Measurements from ENCODE around the gene THAP2. TPM values are rescaled to one million over a fixed set of nuclear protein-coding genes. Genes with fewer than 3 reads are reported as not detected.

THAP2 gene
- total RNA-seq, 4 donors from 2014 or later = 2.4 to 11.6 (median 3.0) TPM

DNA sequence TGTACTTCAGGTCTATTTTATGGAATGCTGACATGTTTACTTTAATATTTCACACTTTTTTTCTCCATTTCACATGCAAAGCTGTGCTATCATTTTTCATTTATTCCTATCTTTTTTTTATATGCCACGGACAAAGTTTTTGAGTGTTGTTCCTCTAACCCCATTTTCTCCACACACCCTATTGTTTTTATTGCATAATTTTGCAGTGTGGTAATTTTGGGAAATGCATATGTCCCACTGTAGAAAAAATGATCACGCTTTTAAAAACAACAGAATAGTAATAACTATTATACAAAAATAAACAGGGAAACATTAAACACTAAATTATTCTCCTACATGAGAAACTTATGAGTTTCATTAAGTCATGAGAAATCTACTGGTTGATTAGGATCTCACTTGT, 14.7 kb upstream of the THAP2 start:
- DNase-seq = no peak
- peaks cover 0 to 23% of the 10 kb centered on the region in 2 donors for H3K36me3 ChIP-seq
- intact Hi-C loops (cut with DNase I) = no loop called here

DNA sequence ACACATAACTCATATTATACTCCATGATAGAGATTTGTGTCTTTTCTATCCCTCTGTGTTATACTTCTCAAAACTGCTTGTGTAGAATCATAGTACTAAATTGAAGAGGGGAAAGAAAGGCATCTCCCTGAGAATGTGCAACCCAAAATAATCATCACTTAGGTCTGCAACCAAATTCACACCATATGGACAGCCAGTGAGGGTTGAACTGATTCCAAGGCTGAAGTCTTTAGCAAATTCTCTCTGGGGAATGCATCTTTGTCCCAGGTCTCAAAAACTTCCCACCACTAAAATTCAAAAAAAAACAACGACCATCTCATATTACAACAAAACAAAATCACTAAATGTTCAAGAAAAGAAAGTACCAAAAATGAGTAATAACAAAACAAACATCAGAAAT, 11.4 kb upstream of the THAP2 start:
- TF ChIP-seq POLR2A (IDR thresholded peaks at IDR 0.05) (no peak), CTCF (IDR thresholded peaks at IDR 0.05) (no peak)
- no peaks in the 10 kb centered on the region for H3K9me3 ChIP-seq
- DNase-seq = no peak
- H3K36me3 ChIP-seq = peaks cover 0 to 16% of the 10 kb centered on the region in 2 donors
- peaks cover 5% of the 10 kb centered on the region in 2 donors for H3K4me1 ChIP-seq
- 88 to 93% methylated on average over 1 of the region's 1 CpG for WGBS, 2 donors
- H3K4me3 ChIP-seq (replicated peaks in 1 of 3) = no peak overlapping the region
- no peaks in the 10 kb centered on the region for H3K27me3 ChIP-seq
- intact Hi-C loops (cut with DNase I) = no loop called here
- H3K27ac ChIP-seq = no peak overlapping the region

More for the DNA sequence above, 14.7 kb upstream of the THAP2 start:
- Histone ChIP-seq H3K9me3 (no peaks in the 10 kb centered on the region), H3K27me3 (no peaks in the 10 kb centered on the region), H3K27ac (no peak overlapping the region), H3K4me1 (no peaks in the 10 kb centered on the region), H3K4me3 (replicated peaks in 1 of 3) (no peak overlapping the region)
- TF ChIP-seq CTCF (IDR thresholded peaks at IDR 0.05) (no peak), POLR2A (IDR thresholded peaks at IDR 0.05) (no peak)
- WGBS, 2 donors = 94 to 95% methylated on average over 2 of the region's 2 CpGs

DNA sequence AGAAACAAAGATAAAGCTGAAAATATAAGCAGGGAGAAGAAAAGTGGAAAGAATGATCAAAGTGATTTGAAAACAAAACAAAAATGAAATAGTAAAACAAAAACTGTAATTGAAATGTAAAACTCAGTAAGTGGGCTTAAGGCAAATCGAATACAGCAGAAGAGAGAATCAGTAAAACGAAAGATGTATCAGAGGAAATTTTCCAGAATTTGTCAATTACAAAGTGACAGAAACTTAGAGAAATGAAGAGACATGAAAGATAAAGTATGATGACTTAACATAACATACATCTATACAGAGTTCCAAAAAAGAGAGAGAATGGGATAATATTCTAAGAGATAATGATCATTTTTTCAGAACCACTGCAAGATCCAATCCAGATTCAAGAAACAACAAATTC, 11.0 kb upstream of the THAP2 start:
- WGBS, 2 donors = 96 to 98% methylated on average over 2 of the region's 2 CpGs
- peaks cover 5% of the 10 kb centered on the region in 2 donors for H3K4me1 ChIP-seq
- no peak for DNase-seq
- intact Hi-C loops (cut with DNase I) = no loop called here
- TF ChIP-seq POLR2A (IDR thresholded peaks at IDR 0.05) = no peak
- no peak for TF ChIP-seq CTCF (IDR thresholded peaks at IDR 0.05)
- H3K36me3 ChIP-seq = peaks cover 0 to 20% of the 10 kb centered on the region in 2 donors
- no peak overlapping the region for H3K4me3 ChIP-seq (replicated peaks in 1 of 3)
- no peak overlapping the region for H3K27ac ChIP-seq
- no peaks in the 10 kb centered on the region for H3K9me3 ChIP-seq
- no peaks in the 10 kb centered on the region for H3K27me3 ChIP-seq

GRCh38 chr12:71654200-71654599, 9.9 kb upstream of the THAP2 start:
- no peak for DNase-seq
- Histone ChIP-seq H3K27ac (no peak overlapping the region), H3K4me3 (replicated peaks in 1 of 3) (no peak overlapping the region), H3K27me3 (no peaks in the 10 kb centered on the region), H3K36me3 (peaks cover 0 to 29% of the 10 kb centered on the region in 2 donors), H3K9me3 (no peaks in the 10 kb centered on the region), H3K4me1 (peaks cover 5% of the 10 kb centered on the region in 2 donors)
- TF ChIP-seq POLR2A (IDR thresholded peaks at IDR 0.05) (no peak), CTCF (IDR thresholded peaks at IDR 0.05) (no peak)
- intact Hi-C loops (cut with DNase I) = no loop called here
- 67 to 82% methylated on average over 3 of the region's 3 CpGs for WGBS, 2 donors

GRCh38 chr12:71655495-71655894, 8.6 kb upstream of the THAP2 start:
- DNase-seq = no peak
- peaks cover 5 to 11% of the 10 kb centered on the region in 2 donors for H3K4me1 ChIP-seq
- no peak overlapping the region for H3K4me3 ChIP-seq (replicated peaks in 1 of 3)
- intact Hi-C loops (cut with DNase I) = no loop called here
- TF ChIP-seq CTCF (IDR thresholded peaks at IDR 0.05) (no peak), POLR2A (IDR thresholded peaks at IDR 0.05) (no peak)
- no peak overlapping the region for H3K27ac ChIP-seq
- peaks cover 6 to 34% of the 10 kb centered on the region in 2 donors for H3K36me3 ChIP-seq
- no peaks in the 10 kb centered on the region for H3K9me3 ChIP-seq
- 67 to 80% methylated on average over 1 of the region's 1 CpG for WGBS, 2 donors
- H3K27me3 ChIP-seq = no peaks in the 10 kb centered on the region

Data from thyroid gland (tissue), 4 donors.